ENCODE results near the gene KRTCAP3. TPM values are rescaled to one million over a fixed set of nuclear protein-coding genes. Genes with fewer than 3 reads are reported as not detected.

Gene KRTCAP3
- total RNA-seq, 6 donors from 2014 or later, result 13.8 to 39.7 (median 31.0) TPM

GRCh38 chr2:27435628-27436027, 6.6 kb upstream of the KRTCAP3 start:
- WGBS, 2 donors, result 85 to 94% methylated on average over 6 of the region's 6 CpGs
- Histone ChIP-seq H3K9me3 (no peaks in the 10 kb centered on the region), H3K27me3 (no peaks in the 10 kb centered on the region), H3K4me3 (no peak overlapping the region), H3K27ac (no peak overlapping the region), H3K36me3 (peaks cover 61 to 82% (median 71%) of the 10 kb centered on the region in 4 donors), H3K4me1 (peaks cover 12 to 22% (median 16%) of the 10 kb centered on the region in 4 donors)
- TF ChIP-seq POLR2A (IDR thresholded peaks at IDR 0.05) (no peak), CTCF (IDR thresholded peaks at IDR 0.05) (no peak), EP300 (IDR thresholded peaks at IDR 0.05) (no peak), POLR2AphosphoS5 (IDR thresholded peaks at IDR 0.05) (no peak)
- ATAC-seq (ENCODE audit: low FRiP score in 2 of 2) (no peak), DNase-seq (no peak)

- H3K4me3 ChIP-seq, result no peak overlapping the region
- peaks cover 0 to 7% (median 2%) of the 10 kb centered on the region in 4 donors for H3K4me1 ChIP-seq
- H3K36me3 ChIP-seq, result peaks cover 45 to 80% (median 65%) of the 10 kb centered on the region in 4 donors
- DNase-seq, result no peak
- no peak overlapping the region for H3K27ac ChIP-seq
- 88 to 90% methylated on average over 10 of the region's 10 CpGs for WGBS, 2 donors
- no peaks in the 10 kb centered on the region for H3K9me3 ChIP-seq
- H3K27me3 ChIP-seq, result no peaks in the 10 kb centered on the region
- TF ChIP-seq EP300 (IDR thresholded peaks at IDR 0.05), result no peak
- TF ChIP-seq POLR2A (IDR thresholded peaks at IDR 0.05), result no peak
- no peak for TF ChIP-seq POLR2AphosphoS5 (IDR thresholded peaks at IDR 0.05)
- TF ChIP-seq CTCF (IDR thresholded peaks at IDR 0.05), result no peak
- no peak for ATAC-seq (ENCODE audit: low FRiP score in 2 of 2)
These were observed 805 bp upstream of the KRTCAP3 start for GRCh38 chr2:27441226-27441926.

- Histone ChIP-seq H3K27ac (peak overlapping the region in 3 of 4 donors; percentile 58 to 67 (median 65)), H3K27me3 (no peaks in the 10 kb centered on the region), H3K4me1 (peaks cover 0 to 8% (median 2%) of the 10 kb centered on the region in 4 donors), H3K4me3 (peak overlapping the region in 3 of 4 donors; percentile 48 to 57 (median 54)), H3K36me3 (peaks cover 36 to 72% (median 53%) of the 10 kb centered on the region in 4 donors), H3K9me3 (no peaks in the 10 kb centered on the region)
- peak; percentile 23 to 42 for DNase-seq
- WGBS, 2 donors, result 73 to 77% methylated on average over 5 to 6 of the region's 6 CpGs
- peak in 1 of 2 donors; percentile 14 for ATAC-seq (ENCODE audit: low FRiP score in 2 of 2)
- TF ChIP-seq CTCF (IDR thresholded peaks at IDR 0.05), result no peak
- TF ChIP-seq POLR2AphosphoS5 (IDR thresholded peaks at IDR 0.05), result no peak
- TF ChIP-seq EP300 (IDR thresholded peaks at IDR 0.05), result no peak
- TF ChIP-seq POLR2A (IDR thresholded peaks at IDR 0.05), result no peak
These were observed 720 bp downstream of the KRTCAP3 start for GRCh38 chr2:27442920-27443282.

GRCh38 chr2:27445155-27445554, 3.0 kb downstream of the KRTCAP3 start:
- Histone ChIP-seq H3K27me3 (no peaks in the 10 kb centered on the region), H3K36me3 (peaks cover 19 to 72% (median 50%) of the 10 kb centered on the region in 4 donors), H3K27ac (peak overlapping the region in 3 of 4 donors; percentile 42 to 60 (median 54)), H3K4me1 (peaks cover 0 to 8% (median 2%) of the 10 kb centered on the region in 4 donors), H3K4me3 (no peak overlapping the region), H3K9me3 (no peaks in the 10 kb centered on the region)
- ATAC-seq (ENCODE audit: low FRiP score in 2 of 2) (no peak), DNase-seq (no peak)
- TF ChIP-seq POLR2AphosphoS5 (IDR thresholded peaks at IDR 0.05) (no peak), CTCF (IDR thresholded peaks at IDR 0.05) (no peak), EP300 (IDR thresholded peaks at IDR 0.05) (no peak), POLR2A (IDR thresholded peaks at IDR 0.05) (no peak)
- 80 to 96% methylated on average over 5 to 8 of the region's 8 CpGs for WGBS, 2 donors

All from upper lobe of left lung (tissue), 6 donors.